HG02870 (cell line): Measurements from ENCODE around the gene ZNF808.
"Not testable (repeated sequence)": the region's sequence is repeated elsewhere in the genome, so short reads cannot be mapped to it uniquely, and the experiment has no call there.

Experiments
- ATAC-seq: cut with Tn5 transposase; IDR thresholded peaks from one replicate; pipeline ENCODE4 v1.9.1; 2021; ENCODE audit warnings: mild to moderate bottlenecking, moderate library complexity; ENCODE audit not compliant: unreplicated experiment

ZNF808 gene

DNA sequence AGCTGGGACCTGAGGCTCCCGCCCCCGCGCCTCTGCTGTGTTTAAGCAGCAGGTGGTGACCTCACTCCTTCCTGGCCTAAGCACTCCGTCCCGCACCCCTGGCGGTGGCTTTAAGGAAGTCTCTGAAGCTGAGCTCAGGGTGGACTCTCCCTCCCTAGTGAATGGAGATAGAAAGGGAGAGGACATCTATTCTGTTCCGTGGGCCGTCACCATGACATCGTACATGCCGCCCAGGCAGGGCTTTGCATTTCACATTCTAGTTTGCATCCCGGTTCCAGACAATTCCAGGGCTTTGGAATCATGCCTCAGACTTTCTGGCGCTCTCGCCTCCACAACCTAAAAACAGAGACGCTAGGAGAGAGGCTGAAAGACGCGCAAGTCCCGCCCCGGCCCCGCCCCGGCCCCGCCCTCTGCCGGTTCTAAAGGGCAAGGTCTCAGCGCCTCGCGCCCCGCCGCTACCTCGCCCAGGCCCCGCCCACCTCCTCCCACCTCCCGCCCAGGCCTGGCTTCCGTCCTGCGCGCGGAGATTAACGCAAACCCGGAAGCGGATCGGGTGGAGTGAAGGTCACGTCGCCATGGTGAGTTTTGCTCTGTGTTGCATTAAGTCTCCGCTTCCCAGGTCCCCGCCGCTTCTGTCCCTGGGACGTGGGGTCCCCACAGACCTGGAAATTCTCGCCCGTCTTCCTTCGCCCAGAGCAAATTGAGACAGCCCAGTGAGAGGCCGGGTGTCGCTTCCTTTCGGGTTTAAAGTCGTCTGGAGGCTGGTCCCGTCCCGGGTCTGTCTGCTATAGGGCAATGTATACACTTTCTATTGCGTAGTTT lies at the start of gene ZNF808:
Gene ZNF808, plus strand, starts transcription at position 535 of the 822 bp plus-strand sequence. CDS start 15,617 bp downstream, outside the sequence.
- peak; percentile 89 for ATAC-seq

DNA sequence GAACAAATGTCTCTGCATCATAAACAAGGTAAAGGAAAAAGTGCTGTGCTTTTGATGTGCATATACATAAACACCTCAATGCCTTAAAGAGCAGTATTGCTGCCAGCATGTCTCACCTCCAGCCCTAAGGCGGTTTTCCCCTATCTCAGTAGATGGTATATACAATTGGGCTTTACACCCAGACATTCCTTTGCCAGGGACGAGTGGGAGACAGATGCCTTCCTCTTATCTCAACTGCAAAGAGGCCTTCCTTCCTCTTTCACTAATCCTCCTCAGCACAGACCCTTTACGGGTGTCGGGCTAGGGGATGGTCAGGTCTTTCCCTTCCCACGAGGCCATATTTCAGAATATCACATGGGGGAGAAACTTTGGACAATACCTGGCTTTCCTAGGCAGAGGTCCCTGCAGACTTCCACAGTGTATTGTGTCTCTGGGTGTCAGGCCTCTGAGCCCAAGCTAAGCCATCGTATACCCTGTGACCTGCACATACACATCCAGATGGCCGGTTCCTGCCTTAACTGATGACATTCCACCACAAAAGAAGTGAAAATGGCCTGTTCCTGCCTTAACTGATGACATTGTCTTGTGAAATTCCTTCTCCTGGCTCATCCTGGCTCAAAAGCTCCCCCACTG lies 43.2 kb upstream of the ZNF808 start:
- ATAC-seq, result not testable (repeated sequence)

DNA sequence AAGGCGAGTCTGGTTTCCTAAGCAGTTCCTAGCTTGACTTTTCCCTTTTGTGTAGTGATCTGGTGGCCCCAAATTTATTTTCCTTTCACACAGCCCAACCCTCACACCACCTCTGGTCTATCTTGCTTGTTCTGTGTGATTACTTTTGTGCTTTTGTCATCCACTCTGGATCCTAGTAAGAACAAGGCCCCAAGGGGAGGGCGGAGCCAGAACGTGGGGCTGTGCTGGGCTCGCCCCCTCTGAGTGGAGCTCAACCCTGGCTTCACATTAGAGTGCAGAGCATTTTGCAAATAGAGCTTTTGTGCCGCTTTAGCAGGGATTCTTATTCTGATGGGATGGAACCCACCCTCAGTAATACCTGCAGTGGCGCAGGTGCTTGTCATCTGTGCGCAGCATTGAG lies 42.4 kb upstream of the ZNF808 start:
- ATAC-seq, result not testable (repeated sequence)

DNA sequence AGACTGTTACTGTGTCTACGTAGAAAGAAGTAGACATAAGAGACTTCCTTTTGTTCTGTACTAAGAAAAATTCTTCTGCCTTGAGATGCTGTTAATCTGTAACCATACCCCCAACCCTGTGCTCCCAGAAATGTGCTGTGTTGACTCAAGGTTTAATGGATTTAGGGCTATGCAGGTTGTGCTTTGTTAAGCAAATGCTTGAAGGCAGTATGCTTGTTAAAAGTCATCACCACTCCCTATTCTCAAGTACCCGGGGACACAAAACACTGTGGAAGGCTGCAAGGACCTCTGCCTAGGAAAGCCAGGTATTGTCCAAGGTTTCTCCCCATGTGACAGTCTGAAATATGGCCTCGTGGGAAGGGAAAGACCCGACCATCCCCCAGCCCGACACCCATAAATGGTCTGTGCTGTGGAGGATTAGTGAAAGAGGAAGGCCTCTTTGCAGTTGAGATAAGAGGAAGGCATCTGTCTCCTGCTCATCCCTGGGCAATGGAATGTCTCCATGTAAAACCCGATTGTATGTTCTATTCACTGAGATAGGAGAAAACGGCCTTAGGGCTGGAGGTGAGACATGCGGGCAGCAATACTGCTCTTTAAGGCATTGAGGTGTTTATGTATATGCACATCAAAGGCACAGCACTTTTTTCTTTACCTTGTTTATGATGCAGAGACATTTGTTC lies 41.8 kb upstream of the ZNF808 start:
- ATAC-seq, result not testable (repeated sequence)

DNA sequence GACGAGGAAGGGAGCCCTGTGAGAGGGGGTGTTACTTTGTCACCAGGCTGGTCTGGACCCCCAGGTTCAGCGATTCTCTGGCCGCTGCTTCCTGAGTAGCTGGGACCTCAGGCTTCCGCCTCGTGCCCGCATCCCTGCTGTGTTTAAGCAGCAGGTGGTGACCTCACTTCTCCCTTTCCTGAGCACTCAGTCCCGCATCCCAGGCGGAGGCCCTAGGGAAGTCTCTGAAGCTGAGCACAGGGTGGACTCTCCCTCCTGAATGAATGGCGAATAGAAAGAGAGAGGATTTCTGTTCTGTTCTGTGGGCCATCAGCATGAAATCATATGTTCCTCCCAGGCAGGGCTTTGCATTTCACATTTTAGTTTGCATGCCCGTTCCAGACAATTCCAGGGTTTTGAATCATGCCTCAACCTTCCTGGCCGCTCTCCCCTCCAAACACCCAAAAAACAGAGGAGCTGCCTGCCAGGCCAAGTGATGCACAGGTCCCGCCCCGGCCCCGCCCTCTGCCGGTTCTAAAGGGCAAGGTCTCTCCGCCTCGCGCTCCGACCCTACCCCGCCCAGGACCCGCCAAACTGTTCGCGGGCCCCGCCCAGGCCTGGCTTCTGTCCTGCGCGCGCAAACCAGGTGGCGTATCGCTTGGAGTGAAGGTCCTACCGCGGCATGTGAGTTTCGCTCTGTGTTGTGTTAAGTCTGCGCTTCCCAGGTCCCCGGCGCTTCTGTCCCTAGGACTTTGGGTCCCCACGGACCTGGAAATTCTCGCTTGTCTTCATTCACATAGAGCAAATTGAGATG lies 35.1 kb upstream of the ZNF808 start:
- no peak for ATAC-seq

DNA sequence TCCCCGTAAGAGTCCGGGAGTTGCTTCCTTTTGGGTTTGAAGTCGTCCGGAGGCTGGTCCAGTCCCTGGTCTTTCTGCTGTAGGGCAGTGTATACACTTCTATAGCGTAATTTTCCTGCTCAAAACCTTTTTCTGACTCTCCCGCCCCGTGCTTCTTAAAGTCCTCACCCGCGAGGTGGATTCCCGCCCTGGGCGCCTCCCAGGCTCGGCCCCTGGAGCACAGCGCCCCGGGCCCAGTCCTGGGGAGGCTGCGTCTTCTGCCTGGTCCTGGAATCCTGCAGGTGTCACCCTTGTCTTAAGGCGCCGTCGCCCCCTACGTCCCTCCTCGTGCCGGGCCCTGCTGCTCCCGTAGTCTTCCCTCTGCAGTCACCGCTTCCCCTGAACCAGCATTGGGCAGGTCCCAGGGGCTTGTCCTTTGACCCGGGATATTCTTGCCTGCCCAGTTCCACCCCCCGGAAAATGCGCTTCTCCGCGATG lies 34.4 kb upstream of the ZNF808 start:
- no peak for ATAC-seq

DNA sequence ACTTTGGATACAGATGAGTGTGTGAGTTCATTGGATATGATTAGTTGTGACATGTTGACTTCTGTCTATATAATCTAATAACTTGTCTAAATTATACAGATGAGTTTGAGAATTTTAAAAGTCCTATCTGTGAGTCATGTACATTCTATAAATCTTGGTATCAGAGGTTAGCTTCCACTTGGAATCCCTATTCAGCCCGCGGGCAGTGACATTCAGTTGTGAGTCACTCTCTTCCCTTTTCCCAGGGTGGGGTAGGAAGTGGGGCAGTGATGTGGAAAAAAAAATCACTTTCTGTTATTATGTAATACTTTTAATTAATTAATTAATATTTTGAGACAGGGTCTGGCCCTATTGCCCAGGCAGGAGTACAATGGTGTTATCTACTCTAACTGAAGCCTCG lies 33.0 kb upstream of the ZNF808 start:
- no peak for ATAC-seq

DNA sequence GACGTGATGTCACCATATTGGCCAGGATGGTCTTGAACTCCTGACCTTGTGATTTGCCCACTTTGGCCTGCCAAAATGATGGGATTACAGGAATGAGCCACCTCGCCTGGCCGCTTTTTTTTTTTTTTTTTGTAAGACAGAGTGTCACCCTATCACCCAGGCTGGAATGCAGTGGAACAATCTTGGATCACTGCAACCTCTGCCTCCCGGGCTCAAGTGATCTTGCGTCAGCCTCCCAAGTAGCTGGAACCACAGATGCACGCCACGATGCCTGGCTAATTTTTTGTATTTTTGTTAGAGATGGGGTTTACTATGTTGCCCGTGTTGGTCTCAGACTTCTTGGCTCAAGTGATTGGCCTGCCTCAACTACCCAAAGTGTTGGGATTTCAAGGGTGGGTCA lies 28.9 kb upstream of the ZNF808 start:
- ATAC-seq, result no peak

DNA sequence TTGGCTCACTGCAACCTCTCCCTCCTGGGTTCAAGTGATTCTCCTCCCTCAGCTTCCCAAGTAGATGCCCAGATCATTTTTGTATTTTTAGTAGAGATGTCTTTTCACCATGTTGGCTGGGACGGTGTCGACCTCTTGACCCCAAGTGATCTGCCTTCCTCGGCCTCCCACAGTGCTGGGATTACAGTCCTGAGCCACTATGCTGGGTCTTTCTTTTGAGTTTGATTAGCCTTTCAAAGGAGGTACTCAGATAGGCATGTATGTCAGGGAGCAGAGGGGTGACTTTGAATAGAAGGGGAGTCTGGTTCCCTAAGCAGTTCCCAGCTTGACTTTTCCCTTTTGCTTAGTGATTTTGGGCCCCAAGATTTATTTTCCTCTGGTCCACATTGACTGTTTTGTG lies 27.0 kb upstream of the ZNF808 start:
- ATAC-seq, result not testable (repeated sequence)

DNA sequence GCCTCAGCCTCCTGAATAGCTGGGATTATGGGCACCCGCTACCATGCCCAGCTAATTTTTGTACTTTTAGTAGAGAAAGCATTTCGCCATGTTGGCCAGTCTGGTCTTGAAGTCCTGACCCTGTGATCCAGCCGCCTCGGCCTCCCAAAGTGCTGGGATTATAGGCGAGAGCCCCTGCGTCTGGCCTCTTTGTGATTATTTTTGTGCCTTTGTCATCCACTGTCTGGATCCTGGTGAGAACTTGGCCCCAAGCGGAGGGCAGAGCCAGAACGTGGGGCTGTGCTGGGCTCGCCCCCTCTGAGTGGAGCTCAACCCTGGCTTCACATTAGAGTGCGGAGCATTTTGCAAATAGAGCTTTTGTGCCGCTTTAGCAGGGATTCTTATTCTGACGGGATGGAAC lies 26.5 kb upstream of the ZNF808 start:
- ATAC-seq, result not testable (repeated sequence)

DNA sequence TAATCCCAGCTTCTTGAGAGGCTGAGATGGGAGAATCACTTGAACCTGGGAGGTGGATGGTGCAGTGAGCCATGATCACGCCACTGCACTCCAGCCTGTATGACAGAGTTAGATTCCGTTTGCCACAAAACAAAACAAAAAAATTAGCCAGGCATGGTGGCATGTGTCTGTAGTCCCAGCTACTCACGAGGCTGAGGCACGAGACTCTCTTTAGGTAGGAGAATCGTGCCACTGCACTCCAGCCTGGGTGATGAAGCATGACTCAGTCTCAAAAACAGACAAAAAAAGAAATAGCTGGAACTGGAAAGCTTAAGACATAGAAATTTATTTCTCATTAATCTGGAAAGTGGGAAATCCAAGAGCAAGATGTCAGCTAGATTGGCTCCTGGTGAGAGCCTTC lies 20.2 kb upstream of the ZNF808 start:
- no peak for ATAC-seq

DNA sequence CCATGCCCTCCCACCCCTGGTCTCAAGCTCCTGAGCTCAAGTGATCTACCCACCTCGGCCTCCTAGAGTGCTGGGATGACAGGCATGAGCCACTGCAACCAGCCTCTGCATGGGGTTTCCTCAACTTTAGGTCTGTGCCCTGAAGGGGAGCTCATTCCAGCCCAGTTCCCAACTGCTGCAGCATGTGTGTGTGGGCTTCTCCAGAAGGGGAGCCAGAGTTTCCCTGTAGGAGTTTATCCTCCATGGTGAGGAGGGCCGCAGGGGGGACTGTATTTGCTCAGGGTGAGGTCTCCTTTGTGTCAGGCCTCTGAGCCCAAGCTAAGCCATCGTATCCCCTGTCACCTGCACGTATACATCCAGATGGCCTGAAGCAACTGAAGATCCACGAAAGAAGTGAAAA lies 11.3 kb upstream of the ZNF808 start:
- no peak for ATAC-seq

DNA sequence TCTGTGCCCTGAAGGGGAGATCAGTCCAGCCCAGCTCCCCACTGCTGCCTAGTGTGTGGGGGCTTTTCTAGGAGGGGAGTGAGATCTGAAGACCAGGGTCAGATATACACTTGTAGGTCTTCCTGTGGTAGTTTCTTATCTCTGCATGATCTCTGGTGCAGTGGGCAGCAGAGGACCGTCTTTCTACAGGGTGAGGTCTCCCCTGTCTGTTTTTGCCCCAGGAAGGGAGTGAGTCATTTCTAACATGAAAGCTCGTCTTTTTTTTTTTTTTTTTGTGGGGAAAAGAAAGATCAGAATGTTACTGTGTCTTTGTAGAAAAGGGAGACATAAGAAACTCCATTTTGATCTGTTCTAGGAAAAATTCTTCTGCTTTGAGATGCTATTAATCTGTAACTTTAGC lies 8.8 kb upstream of the ZNF808 start:
- no peak for ATAC-seq

DNA sequence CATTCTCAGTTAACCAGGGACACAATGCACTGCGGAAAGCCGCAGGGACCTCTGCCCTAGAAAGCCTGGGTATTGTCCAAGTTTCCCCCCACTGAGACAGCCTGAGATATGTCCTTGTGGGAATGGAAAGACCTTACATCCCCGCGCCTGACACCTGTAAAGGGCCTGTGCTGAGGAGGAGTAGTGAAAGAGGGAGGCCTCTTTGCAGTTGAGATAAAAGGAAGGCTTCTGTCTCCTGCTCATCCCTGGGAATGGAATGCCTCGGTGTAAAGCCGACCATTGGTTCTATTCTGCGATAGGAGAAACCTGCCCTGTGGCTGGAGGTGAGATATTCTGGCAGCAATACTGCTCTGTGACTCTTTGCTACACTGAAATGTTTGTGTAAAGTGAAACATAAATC lies 8.3 kb upstream of the ZNF808 start:
- not testable (repeated sequence) for ATAC-seq

DNA sequence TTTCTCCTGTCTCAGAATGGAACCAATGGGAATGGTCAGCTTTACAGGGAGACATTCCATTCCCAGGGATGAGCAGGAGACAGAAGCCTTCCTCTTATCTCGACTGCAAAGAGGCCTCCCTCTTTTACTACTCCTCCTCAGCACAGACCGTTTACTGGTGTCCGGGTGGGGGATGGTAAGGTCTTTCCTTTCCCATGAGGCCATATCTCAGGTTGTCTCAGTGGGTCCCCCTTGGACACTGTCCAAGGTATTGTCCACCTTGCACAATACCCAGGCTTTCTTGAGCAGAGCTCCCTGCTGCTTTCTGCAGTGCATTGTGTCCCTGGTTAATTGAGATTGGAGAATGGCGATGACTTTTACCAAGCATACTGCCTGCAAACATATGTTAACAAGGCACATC lies 7.5 kb upstream of the ZNF808 start:
- no peak for ATAC-seq

DNA sequence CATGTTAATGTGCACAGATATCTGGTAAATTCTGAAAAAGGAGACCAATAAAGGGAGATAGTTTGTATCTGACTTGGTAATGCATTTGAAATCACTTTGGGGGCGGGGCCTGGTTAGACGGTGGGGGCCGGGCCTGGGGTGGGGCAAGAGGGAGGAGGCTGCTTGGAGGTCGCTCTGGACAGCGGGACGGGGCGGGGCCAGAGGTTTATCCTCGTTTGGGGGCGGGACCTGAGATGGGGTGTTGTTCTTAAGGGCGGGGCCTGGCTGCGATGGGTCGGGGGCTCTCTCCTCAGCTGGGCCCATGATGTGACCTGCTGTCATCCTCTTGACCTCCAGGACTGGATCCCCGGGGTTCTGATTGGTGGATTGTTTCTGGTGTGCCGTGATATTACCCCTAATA lies 4.9 kb upstream of the ZNF808 start:
- no peak for ATAC-seq

DNA sequence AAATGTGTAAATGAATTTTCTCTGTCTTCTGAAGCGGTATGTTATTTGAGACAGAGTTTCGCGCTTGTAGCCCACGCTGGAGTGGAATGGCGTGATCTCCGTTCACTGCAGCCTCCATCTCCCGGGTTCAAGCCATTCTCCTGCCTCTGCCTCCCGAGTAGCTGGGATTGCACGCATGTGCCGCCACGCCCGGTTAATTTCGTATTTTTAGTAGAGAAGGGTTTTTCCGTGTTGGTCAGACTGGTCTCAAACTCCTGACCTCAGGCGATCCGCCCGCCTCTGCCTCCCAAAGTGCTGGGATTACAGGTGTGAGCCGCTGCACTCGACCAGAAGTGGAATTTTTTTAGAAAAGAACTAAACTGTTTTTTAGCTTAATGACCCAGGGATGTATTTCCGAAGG lies 3.4 kb upstream of the ZNF808 start:
- no peak for ATAC-seq

DNA sequence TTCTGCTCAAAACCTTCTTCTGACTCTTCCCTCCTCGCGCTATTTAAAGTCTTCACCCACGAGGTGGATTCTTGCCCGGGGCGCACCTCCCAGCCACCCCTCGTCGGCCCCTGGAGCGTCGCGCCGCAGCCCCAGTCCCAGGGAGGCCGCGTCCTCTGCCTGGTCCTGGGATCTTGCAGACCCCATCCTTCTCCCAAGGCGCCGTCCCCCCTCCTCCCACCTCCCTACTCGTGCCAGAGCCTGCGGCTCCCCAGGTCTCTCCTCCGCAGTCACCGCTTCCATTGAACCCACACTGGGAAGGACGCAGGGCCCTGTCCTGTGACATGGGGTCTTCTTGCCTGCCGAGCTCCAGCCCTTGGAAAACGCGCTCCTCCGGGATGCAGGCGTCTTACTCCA lies 486 bp downstream of the ZNF808 start:
- no peak for ATAC-seq

DNA sequence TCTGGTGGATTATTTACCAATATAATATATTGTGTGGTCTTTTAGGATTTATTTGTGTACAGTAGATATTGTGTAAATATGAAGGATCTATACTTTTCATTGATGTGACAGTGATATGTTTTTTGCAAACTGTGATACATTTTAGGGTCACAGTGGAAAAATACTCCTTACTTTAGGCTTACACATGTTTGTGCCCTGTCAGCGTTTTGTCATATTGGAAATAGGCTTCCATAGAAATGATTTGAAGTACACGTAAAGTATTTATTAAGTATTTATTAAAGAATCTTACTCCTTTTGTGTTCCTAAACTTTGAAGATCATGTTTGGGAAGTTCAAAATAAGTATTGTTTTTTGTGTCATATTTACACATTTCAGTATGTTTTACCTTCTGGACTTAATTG lies 5.0 kb downstream of the ZNF808 start:
- no peak for ATAC-seq

DNA sequence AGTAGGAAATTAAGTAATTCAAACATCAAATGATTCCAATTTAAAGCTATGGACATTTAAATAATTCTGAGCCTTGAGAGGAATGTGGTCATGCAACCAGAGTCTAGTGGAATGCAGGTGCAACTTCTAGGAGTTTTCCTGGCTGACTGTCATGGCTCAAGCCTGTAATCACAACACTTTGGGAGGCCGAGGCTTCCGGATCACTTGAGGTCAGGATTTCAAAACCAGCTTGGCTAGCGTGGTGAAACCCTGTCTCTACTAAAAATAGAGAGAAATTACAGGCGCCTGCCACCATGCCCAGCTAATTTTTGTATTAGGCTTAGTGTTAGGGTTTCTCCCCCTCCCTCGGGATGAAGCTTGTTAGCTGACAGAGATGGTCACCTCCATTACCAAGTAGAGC lies 6.4 kb downstream of the ZNF808 start:
- no peak for ATAC-seq

DNA sequence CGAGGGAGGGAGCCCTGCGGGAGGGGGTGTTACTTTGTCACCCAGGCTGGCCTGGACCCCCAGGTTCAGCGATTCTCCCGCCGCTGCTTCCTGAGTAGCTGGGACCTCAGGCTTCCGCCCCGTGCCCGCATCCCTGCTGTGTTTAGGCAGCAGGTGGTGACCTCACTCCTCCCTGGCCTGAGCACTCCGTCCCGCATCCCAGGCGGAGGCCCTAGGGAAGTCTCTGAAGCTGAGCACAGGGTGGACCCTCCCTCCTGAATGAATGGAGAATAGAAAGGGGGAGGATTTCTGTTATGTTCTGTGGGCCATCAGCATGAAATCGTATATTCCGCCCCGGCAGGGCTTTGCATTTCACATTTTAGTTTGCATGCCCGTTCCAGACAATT lies 7.9 kb downstream of the ZNF808 start:
- ATAC-seq, result peak; percentile 6
